Stimulated activated CD8-positive, alpha-beta memory T cell treated with anti-CD3 and anti-CD28 coated beads, Interleukin-12 subunit alpha, Interleukin-12 subunit beta, amount 100 ng/mL, for 24 hours (primary cell): ENCODE measurements around the gene MLC1.

ENCODE experiments used
- DNase-seq: peaks from one replicate; pipeline ENCODE4 v3.0.0-alpha.2; 2020; ENCODE audit errors: extremely low read depth

MLC1 gene

DNA sequence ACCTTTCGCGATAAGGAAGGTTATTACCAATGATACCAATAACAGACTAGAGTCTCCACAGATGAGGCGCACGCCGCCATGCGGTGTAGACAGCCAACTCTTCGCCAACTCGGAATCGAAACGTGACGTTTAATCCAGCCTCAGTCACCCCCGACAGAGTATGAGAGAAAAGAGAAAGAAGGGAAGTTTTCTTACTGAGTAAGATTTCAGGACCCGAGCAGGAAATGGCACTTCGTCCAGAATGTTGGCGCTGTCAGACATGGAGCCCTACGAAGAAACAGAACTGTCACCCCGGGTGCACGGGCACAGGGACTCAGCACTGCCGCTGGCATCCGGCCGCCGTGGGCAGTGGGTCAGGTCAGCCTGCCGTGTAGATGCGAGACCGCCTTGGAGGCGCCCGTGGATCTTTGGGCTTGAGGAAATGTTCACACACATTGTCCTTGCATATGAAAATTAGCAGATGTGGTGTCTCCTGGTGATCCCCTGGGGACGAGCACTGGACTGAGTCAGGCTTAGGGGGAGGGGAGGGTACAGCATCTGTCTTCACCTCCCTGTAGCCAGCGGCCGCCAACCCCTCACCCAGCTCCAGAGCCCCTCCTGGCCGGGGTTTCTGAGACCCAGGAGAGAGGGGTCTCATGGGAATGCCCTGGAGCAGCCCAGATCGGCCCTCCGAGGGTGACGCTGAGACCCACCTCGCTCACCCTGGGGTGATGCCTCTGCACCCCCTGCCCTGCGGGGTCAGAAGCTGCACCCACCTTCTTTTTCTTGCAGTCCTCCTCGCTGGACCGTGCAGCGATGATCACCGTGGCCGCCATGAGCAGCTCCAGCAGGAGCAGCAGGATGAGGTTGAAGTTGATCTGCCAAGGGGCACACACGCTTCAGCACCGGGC lies 8.3 kb downstream of the MLC1 start:
- DNase-seq: no peak

DNA sequence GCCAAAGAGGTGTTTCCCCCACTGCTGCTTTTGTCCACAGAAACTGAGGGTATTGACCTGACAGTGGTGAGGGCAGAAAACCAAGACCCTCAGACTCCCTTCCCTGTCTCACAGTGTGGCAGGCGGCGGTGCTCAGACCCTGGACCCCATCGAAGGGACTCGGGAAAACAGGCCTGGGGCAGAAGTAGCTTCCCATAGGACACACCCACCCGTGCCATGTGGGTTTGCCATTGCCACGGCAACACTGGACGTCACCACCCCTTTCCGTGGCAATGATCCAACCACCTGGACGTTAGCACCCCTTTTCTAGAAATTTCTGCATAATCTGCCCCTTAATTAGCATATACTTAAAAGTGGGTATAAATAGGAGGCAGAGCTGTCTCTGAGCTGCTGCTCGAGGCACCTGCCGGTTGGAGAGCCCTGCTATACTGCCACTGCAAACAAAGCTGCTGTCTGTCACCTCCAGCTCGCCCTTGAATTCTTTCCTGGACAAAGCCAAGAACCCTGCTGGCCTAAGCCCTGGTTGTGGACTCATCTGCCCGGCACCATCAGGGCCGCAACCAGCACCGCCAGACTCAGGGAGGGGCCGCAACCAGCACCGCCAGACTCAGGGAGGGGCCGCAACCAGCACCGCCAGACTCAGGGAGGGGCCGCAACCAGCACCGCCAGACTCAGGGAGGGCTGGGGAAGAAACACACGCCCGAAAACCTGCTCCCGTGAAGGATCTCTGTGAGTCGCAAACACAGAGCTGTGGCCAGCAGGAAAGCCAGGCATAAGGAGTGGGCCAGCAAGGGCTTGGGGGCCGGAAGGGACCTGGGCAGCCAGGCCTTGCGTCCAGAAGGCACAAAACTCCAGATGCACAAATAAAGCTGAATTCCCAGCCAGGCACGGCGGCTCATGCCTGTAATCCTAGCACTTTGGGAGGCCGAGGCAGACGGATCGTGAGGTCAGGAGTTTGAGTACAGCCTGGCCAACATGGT lies 10.4 kb downstream of the MLC1 start:
- no peak for DNase-seq

DNA sequence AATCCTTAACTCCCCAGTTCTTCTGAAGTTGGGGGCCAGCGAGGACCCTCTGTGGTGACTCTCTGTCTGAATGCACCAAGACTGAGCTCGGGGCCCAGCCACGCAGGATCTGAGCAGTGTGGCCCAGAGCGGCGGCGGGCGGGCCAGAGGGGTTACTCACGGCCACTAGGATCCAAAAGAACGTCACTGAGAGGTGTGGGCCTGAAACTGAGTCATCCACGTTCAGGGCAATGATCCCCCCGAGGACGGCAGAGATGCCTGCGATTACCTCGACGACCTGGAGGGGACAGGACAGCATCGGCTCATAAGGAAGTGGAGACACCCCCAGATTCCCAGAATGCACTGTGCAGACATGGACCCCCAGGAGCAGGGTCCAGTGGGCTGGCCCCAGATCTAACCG lies 11.2 kb downstream of the MLC1 start:
- no peak for DNase-seq

DNA sequence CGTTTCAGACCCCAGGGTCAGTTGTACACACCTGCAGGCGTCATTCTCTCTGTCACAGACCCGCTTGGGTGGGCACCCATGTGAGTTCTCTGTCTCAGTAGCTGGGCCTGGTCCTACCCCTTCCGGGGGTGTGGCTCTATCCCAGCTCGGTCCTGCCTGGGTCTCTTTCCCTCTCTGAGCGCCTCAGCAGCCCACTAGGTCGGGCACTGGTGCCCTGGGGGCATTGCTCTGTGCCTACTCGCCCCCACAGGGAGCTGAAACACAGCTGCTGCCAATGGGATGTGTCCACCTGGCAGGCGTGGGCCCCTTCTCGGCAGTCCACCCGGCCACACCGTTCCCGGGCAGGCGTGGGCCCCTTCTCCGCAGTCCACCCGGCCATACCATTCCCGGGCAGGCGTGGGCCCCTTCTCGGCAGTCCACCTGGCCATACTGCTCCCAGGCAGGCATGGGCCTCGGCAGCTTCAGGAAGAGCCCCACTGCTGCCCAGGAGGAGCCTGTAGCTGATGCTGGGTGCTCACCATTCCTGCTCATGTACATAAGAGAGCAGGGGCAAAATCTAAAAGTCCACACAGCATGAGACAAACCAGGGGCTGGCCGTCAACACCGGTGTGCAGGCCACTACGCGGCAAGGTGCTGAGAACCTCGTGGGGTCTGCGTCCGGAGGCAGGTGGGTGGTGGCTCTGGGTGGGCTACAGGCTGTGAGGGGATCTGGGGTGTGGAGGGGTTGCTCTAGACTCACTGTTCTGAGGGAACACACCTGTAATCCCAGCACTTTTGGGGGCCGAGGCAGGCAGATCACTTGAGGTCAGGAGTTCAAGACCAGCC lies 12.3 kb downstream of the MLC1 start:
- no peak for DNase-seq

DNA sequence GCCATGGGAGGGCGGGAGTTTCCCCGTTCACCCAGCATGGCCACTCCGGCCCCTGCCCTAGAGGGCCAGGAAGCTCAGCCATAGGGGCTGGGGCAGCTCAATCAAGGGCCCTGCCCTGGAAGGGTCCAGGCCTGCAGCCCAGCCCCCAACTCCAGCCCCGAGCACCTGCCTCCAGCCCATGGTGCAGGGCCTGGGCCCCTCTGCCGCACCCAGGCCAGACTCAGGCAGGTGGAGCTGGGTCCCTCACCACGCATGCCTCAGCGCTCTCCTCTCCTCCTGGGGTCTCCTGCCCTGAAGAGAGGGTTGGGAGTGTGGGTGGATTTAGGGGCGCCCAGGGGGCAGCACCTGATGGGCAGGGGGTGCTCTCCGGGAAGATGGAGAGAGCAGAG lies 13.1 kb downstream of the MLC1 start:
- DNase-seq: no peak

DNA sequence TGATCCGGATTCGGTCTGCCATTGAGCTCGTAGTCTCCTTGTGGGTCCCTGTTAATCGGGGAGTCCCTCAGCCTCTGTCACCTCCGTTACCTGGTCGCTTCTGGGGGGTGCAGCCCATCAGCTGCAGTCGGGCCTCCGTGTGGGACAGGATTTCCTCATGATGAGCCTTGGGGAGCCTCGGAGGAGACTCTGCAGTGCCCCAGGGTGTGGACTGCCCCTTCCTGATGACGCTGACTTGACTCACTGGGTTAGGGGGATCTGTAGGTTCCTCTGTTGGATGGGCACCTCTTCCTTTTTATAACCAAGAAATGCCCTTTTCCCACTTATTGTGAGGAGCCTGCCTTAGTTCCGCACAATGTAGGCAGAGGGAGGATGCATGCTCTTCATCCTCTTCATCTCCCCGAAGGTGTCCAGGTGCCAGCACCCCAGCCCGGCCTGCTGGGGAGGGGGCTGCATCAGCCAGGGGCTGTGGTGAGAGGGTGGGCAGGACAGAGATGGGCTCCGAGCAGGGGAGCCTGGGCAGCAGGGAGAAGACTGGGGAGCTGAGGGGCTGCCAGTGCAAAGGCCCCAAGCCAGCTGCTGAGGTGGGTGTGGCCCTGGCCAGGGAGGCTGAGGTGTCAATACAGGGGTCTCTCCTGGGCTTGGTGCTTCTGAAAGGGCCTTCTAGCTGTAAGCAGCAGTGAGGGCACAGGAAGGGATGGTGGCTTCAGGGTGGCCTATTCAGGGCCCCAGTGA lies 13.6 kb downstream of the MLC1 start:
- DNase-seq: no peak

DNA sequence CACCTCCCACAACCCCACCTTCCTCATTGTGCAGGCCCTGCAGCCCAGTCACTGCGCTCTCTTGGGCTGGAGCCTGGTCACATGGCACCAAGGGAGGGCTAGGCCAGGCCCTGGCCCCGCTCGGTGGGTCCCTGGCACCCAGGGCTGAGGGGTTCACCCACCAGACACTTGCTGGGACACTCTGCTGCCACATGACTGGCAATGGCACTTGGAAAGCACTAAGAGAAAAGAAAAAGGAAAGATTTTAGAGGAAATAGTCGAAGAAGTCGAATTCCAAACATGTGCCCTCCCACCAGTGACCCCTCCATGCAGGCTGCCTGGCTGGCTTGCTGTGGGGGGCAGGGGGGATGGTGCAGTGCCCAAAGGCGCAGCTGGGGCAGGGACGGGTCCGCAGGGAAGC lies 14.9 kb downstream of the MLC1 start:
- DNase-seq: no peak

DNA sequence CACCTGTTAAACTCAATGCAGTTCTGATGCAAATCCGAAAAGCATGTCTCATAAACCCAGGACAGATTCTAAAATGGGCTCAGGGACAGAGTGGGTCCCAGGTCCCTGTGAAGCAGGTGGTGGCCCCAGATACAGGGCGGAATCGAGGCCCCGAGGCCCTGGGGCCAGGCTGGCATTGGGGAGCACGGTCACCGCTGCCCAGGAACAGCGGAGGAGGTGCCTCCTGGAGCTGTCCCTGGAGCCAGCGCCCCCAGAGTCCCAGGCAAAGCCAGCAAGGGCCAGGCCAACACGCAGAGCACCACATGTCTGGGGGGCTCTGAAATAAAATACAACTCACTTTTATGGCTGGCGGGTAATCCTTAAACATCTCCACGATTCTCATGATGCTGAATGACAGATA lies 17.1 kb downstream of the MLC1 start:
- DNase-seq: no peak

DNA sequence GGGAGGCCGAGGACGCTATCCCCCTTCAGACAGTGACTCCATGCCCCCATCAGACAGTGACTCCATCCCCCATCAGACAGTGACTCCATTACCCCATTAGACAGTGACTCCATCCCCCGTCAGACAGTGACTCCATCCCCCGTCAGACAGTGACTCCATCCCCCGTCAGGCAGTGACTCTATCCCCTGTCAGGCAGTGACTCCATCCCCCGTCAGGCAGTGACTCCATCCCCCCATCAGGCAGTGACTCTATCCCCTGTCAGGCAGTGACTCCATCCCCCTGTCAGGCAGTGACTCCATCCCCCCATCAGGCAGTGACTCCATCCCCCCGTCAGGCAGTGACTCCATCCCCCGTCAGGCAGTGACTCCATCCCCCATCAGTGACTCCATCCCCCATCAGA lies 18.0 kb downstream of the MLC1 start:
- no peak for DNase-seq

DNA sequence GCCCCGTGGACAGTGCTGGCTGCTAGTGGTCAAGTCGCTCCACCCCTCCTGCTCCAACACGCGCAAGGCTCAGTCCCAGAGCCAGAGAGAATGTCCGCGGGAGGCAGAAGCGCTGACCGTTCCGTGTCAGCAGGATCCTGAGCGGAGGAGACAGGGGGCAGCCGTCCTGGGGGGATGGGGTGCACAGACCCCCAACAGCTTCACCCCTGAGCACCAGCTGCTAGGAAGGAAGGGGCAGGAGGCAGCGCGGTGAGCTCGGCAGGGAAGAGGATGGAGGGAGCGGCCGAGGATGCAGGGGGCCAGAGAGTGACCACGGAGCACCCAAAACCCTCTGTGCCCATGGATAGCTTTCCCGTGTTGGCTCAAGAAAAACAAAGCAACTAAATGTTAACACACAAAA lies 20.8 kb downstream of the MLC1 start:
- no peak for DNase-seq

DNA sequence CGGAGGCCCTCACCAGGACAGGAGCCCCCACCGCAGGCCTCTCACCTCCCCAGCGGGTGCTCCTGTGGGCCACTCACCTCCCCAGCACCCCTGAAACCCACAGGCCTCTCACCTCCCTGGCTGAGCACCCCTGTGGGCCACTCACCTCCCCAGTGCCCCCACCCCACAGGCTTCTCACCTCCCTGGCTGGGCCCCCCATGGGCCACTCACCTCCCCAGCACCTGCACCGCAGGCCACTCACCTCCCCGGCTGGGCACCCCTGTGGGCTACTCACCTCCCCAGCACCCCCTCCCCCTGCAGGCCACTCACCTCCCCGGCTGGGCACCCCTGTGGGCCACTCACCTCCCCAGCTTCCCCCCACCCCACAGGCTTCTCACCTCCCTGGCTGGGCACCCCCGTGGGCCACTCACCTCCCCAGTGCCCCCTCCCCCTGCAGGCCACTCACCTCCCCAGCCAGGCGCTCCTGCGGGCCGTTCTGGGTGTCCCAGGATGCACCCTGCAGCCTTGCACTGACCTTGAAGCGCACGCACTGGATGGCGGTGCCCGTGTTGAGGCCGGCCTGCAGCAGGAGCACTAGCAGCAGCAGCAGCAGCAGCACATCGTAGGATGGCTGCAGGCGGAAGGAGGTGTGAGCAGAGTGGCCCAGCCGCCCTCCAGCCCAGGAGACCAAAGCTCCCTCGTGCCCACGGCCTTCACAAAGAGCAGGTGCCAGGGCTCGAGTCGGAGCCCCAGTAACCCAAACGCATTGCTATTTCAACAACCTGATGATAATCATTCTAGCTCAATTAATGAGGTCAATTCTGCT lies 21.4 kb downstream of the MLC1 start:
- DNase-seq: no peak

DNA sequence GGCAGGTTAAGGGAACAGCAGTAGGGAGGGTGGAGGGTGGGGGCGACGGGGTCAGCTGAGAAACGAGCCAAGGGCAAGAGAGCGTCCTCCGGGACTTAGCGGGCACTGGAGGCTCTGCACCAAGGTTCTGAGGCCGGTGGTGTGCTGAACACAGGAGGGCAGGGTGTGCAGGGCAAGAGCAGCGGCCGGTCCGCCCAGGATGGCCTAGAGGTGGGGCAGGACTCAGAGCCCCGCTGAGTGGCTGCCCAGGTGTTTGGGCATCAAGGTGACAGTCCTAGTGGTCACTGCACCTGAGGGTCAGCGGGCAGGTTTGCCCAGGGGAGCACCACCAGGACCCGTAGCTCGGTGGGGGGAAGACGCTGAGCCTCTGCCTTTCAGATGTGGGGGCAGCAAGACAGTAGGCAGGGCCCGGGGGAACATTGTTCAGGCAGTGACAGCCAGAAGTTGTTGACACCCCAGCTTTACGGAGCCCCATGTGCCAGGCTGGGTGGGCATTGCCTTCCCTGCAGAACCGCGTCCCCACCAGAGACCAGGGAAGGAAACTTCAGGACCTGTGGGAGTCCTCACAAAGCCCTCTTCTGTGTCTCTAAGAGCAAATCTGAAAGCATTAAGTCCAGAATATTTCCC lies 22.6 kb downstream of the MLC1 start:
- no peak for DNase-seq

DNA sequence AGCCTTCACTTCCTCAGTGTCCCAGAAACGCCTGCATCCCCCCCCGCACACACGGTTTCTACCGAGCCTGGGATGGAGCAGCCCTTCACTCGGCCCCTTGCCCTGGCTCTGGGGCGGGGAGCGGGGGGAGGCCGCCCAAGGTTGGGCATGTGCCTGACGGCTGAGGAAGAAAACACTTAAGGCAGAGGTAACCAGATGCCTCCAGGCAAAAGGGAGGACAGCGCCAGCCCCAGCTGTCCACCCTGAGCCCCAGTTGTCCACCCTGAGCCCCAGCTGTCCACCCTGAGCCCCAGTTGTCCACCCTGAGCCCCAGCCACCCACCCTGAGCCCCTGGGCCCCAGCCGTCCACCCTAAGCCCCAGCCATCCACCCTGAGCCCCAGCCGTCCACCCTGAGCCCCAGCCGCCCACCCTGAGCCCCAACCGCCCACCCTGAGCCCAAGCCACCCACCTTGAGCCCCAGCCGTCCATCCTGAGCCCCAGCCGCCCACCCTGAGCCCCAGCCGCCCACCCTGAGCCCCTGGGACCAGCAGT lies 23.3 kb downstream of the MLC1 start:
- no peak for DNase-seq

DNA sequence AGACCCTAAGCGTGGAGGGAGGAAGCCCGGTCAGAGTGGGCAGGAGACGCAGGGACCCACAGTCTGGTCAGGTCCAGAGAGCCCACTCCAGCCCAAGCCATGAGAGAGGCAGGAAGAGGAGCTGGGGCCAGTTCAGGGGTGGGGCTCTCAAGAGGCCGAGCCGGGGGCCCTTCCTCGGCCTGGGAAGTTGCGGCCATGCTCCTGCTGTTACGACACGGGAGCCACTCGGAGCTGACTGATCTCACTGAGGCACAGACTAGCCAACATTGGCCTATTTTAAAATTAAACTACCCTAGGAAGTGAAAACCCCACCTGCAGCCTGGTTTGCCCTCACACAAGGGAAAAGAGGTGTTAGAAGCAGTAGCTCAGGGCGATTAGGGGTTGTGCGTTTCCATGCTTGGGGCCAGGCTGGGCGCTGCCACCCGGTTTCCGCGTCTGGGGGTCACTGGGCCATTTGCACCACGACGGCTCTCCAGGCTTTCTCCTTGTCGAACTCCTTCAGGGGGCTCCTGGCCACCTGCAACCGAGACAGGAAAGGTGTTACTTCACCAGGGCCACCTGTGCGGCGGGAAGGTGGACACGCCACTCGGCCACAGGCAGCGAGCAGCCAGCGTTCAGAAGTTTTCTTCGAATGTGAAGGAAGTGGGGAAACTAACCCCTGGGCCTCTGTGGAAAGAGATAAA lies 23.9 kb downstream of the MLC1 start:
- no peak for DNase-seq

DNA sequence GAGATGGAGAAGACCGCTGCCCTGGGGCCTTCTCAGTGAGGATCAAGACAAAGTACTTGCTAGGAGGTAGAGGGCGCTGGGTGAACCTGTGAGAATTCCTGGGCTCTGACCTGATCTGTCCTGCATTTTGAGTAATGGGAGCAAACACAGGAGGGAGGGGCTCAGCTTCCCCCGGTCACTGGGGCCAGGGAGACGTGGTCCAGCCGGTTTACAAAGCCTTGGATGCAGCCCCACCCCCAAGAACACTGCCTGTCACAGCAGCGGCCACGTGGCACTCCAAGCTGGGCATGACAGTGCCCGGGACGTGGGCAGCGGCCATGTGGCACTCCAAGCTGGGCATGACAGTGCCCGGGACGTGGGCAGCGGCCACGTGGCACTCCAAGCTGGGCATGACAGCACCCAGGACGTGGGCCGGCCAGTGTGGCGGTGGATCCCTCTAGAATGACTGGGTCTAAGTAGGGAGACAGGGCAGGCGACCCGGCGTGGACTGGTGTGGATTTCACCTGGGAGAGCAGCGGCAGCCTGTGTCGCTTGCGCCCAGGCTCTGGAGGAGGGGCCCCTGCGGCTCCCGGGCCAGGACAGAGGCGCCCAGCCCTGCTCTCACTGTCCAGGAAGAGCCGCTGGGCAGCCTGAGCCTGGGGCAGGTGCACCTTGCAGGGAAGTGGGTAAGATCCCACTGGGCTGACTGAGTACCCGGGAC lies 24.6 kb downstream of the MLC1 start:
- DNase-seq: no peak

DNA sequence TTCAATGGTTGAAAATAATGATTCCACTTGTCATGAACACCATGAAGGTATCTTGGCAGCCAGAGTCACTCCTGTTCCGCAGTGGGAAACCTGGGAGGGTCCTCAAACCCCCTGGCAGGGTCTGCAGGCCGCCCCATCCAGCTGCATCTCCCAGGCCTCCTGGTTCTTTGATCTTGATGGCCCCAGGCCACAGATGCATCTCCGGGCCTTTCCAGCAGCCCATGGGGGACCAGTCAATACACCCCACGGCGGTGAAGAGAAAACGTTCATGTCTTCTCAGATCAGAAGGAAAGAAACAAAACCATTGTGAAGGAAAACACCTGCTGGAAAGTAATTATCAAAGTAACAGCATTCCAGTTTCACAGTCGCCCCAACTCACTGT lies 25.4 kb downstream of the MLC1 start:
- no peak for DNase-seq

DNA sequence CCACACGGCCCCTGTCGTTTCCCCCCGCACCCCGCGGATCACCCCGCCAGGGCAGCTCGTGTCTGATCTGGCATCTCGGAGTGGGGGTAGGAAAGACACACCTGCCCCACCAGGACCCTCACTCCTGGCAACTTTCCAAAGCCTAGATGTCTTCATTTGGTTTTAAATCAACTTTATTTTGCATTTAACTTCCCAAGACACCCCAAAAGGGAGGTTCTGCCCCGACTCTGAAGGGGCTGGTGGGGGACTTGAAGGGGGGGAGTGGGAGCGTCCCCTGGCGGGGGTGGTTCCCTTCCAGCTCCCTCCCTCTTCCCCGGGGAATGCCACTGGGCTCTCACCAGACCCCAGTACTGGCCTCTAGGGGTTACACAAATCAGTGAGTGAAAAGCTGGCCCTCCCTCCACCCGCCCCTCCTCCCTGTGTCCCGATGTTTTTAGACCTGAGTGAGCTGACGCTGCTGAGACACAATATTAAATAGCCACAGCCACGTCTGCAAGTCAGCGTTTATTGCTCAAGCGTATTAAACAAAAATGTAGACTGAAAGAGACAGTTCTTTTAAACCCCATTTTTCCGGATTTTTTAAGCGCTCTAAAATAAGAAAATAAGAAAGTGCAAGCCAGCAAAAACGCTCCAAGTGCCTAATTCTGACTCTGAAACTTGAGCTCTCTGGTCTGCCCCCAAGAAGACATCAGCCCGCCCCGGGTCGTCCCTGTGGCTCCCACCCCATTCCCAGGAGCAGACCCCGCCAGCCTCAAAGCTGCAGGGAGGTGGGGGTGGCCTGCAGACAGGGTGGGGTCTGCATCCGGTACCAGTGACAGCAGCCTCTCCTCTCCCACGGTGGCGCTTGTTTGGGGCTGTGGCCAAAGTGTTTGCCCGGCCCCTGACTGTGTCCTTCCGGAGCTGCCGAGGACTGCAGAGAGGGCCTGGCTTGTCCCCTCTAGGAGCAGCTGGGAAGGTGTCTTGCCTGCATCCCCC lies 26.0 kb downstream of the MLC1 start:
- no peak for DNase-seq
